OCI-LY7 (cell line): Measurements from ENCODE around the gene PDK1. TPM values are rescaled to one million over a fixed set of nuclear protein-coding genes. Genes with fewer than 3 reads are reported as not detected.
A peak's percentile ranks its signal among the peaks of the same experiment; 100 is the strongest.

Experiments
- BruUV-seq: library from RNA; stranded (reverse); fragments of 400-500 nt; replicated peaks from 2 replicates; lab custom pipeline; 2021; lab: Mats Ljungman, UMichigan
- CTCF ChIA-PET: fragments of 300-600 bp; sonication (Branson Sonifier 250); formaldehyde crosslinking; loops from one replicate; lab custom pipeline; 2022; ENCODE audit warnings: antibody characterized with exemption; ENCODE audit not compliant: unreplicated experiment; lab: Charles Lee
- POLR2A ChIA-PET: fragments of 300-600 bp; sonication (Branson Sonifier 250); formaldehyde crosslinking; loops from one replicate; lab custom pipeline; 2022; ENCODE audit warnings: antibody characterized with exemption; lab: Charles Lee
- DNase-seq: peaks from one replicate; pipeline ENCODE4 v3.0.0-alpha.2; 2015; ENCODE audit warnings: low spot score
- H2AFZ ChIP-seq: fragments of 200-600 bp; sonication (generic), shearing (Covaris generic); 2 replicates; pipeline ENCODE4 v1.6.1; 2014; ENCODE audit warnings: mild to moderate bottlenecking, antibody characterized with exemption, low read length, moderate library complexity
- H3K27ac ChIP-seq: fragments of 200-600 bp; sonication (generic); 2 replicates; pipeline ENCODE4 v1.5.1; 2014; ENCODE audit warnings: mixed run types, low read depth, mild to moderate bottlenecking, moderate library complexity, low read length, inconsistent platforms; ENCODE audit not compliant: poor library complexity, severe bottlenecking
- H3K36me3 ChIP-seq: fragments of 200-600 bp; sonication (generic); 2 replicates; pipeline ENCODE4 v1.6.1; 2014; ENCODE audit warnings: mild to moderate bottlenecking, antibody characterized with exemption, low read length, moderate library complexity, mixed read lengths; ENCODE audit not compliant: insufficient read depth
- H3K4me1 ChIP-seq: fragments of 200-600 bp; sonication (generic); 2 replicates; pipeline ENCODE4 v1.5.1; 2014; ENCODE audit warnings: mild to moderate bottlenecking, low read length; ENCODE audit not compliant: insufficient read depth, poor library complexity, severe bottlenecking
- H3K4me2 ChIP-seq: fragments of 200-600 bp; sonication (generic); 2 replicates; pipeline ENCODE4 v1.6.1; 2014; ENCODE audit warnings: mild to moderate bottlenecking, low read length
- H3K4me3 ChIP-seq: fragments of 200-600 bp; sonication (generic); 2 replicates; pipeline ENCODE4 v1.5.1; 2014; ENCODE audit warnings: mild to moderate bottlenecking, low read depth, low read length; ENCODE audit not compliant: poor library complexity, severe bottlenecking
- H3K79me2 ChIP-seq: fragments of 200-600 bp; sonication (generic); 2 replicates; pipeline ENCODE4 v1.6.1; 2016; ENCODE audit warnings: low read depth, mild to moderate bottlenecking, low read length, moderate library complexity, mixed read lengths; ENCODE audit not compliant: insufficient read depth
- H3K9me2 ChIP-seq: fragments of 200-600 bp; sonication (generic); 2 replicates; pipeline ENCODE4 v1.6.1; 2016; ENCODE audit warnings: mild to moderate bottlenecking, low read length, mixed read lengths; ENCODE audit not compliant: insufficient read depth
- H3K9me3 ChIP-seq: fragments of 200-600 bp; sonication (generic); 2 replicates; pipeline ENCODE4 v1.6.1; 2014; ENCODE audit warnings: mild to moderate bottlenecking, mixed run types, low read length, mixed read lengths
- H4K20me1 ChIP-seq: fragments of 200-600 bp; sonication (generic); 2 replicates; pipeline ENCODE4 v1.6.1; 2014; ENCODE audit warnings: mild to moderate bottlenecking, antibody characterized with exemption, low read length, moderate library complexity, mixed read lengths; ENCODE audit not compliant: insufficient read depth
- EZH2phosphoT487 ChIP-seq: fragments of 200-600 bp; sonication (generic); IDR thresholded peaks from 2 replicates; pipeline ENCODE4 v1.6.1; 2018; ENCODE audit warnings: low read depth, borderline replicate concordance, mild to moderate bottlenecking, mixed run types, antibody characterized with exemption, low read length, moderate library complexity, mixed read lengths
- intact Hi-C: fragments of 100-400 bp; cut with micrococcal nuclease; formaldehyde crosslinking; loops from one replicate; pipeline ENCODE4 v1.10.0; 2022; ENCODE audit not compliant: unreplicated experiment
- total RNA-seq, 2 experiments: library from RNA; depleted of rRNA in 1 of 2; stranded (reverse); fragments of >200 nt in 1 of 2; shearing (Covaris generic) in 1 of 2; gene quantifications; 2 replicates each; pipeline ENCODE4 v1.2.3, GENCODE V29; 2014 to 2022
- TF ChIP-seq, protein P1 (sequence below): fragments of 200-600 bp; sonication (generic); conservative IDR thresholded peaks from 2 replicates; pipeline ENCODE4 v1.5.1; 2014; ENCODE audit warnings: mild to moderate bottlenecking, antibody characterized with exemption, low read length, moderate library complexity, mixed read lengths

The PDK1 gene
- total RNA-seq, 2 experiments from 2014 or later = 29.3 to 42.4 TPM

DNA sequence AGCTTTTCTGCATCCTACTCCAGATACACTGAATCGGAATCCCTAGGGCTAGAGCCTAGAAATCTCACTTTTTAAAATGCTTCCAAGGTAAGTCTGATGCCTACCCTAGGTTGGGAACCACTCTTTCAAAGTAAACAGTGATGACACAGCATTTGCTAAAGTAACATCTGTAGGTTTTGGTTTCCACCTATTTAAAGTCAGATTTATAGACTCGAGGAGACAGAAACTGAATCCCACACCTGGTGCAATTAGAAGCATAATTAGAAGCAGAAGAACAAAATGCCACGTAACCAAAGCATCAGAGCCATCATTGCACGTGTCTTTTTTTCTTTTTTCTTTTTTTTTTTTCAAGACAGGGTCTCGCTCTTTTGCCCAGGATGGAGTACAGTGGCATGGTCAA, 40.9 kb downstream of the PDK1 start:
- no TSS peak for BruUV-seq
- intact Hi-C loops = no loop called here
- TF ChIP-seq, protein P1, sequence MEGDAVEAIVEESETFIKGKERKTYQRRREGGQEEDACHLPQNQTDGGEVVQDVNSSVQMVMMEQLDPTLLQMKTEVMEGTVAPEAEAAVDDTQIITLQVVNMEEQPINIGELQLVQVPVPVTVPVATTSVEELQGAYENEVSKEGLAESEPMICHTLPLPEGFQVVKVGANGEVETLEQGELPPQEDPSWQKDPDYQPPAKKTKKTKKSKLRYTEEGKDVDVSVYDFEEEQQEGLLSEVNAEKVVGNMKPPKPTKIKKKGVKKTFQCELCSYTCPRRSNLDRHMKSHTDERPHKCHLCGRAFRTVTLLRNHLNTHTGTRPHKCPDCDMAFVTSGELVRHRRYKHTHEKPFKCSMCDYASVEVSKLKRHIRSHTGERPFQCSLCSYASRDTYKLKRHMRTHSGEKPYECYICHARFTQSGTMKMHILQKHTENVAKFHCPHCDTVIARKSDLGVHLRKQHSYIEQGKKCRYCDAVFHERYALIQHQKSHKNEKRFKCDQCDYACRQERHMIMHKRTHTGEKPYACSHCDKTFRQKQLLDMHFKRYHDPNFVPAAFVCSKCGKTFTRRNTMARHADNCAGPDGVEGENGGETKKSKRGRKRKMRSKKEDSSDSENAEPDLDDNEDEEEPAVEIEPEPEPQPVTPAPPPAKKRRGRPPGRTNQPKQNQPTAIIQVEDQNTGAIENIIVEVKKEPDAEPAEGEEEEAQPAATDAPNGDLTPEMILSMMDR = no peak
- TF ChIP-seq EZH2phosphoT487 = no peak
- Histone ChIP-seq H3K27ac (peak overlapping the region; percentile 24), H2AFZ (no peak overlapping the region), H3K36me3 (peaks cover 73% of the 10 kb centered on the region), H3K4me2 (peak overlapping the region; percentile 2; the same call in 1 of the 2 replicates), H3K4me3 (no peak overlapping the region), H3K9me3 (no peaks in the 10 kb centered on the region), H3K4me1 (peaks cover 14% of the 10 kb centered on the region), H3K9me2 (no peaks in the 10 kb centered on the region), H3K79me2 (no peaks in the 10 kb centered on the region), H4K20me1 (no peaks in the 10 kb centered on the region)
- POLR2A ChIA-PET = interaction anchor here (0.6 to 1.2 kb wide), 2 partner anchors 42 to 926 kb away, joined by 3 read pairs; no protein-coding TSS in a partner anchor
- CTCF ChIA-PET = no interaction called here
- DNase-seq = peak; percentile 49

DNA sequence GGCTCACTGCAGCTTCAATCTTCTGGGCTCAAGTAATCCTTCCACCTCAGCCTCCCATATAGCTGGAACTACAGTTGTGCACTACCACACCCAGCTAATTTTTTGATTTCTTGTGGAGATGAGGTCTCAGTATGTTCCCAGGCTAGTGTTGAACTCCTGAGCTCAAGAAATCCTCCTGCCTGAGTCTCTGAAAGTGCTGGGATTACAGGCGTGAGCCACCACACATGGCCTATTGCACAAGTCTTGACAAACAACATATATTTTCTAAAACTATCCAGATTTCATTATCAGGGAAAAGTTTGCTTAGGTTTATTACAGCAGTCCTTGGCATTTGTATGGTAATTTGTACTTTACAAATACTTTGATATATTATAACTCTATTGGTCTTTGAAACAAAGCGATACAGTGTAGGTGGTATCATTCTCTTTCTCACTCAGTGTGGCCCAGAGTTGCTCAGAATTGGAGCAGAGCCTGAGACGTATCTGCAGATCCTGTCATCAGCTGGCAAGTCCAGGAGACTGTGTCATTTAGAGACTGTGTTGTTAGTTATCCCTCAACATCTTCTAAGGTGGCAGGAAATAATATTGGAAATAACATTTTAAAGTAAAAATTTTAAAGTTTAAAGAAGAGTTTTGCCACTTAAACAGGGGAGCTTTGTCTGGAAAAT, 41.4 kb downstream of the PDK1 start:
- Histone ChIP-seq H3K36me3 (peaks cover 73% of the 10 kb centered on the region), H3K9me2 (no peaks in the 10 kb centered on the region), H3K79me2 (no peaks in the 10 kb centered on the region), H3K4me1 (peaks cover 14% of the 10 kb centered on the region), H4K20me1 (no peaks in the 10 kb centered on the region), H3K9me3 (no peaks in the 10 kb centered on the region), H3K4me2 (peak overlapping the region; percentile 2; the same call in 1 of the 2 replicates), H3K4me3 (no peak overlapping the region), H3K27ac (peak overlapping the region; percentile 24), H2AFZ (no peak overlapping the region)
- POLR2A ChIA-PET = interaction anchor here (0.6 to 1.7 kb wide), 4 partner anchors 10 to 790 kb away, joined by 3 to 5 read pairs (median 4); no protein-coding TSS in a partner anchor
- intact Hi-C loops = no loop called here
- BruUV-seq = no TSS peak
- CTCF ChIA-PET = no interaction called here
- DNase-seq = no peak
- TF ChIP-seq, protein P1 = no peak
- TF ChIP-seq EZH2phosphoT487 = no peak

DNA sequence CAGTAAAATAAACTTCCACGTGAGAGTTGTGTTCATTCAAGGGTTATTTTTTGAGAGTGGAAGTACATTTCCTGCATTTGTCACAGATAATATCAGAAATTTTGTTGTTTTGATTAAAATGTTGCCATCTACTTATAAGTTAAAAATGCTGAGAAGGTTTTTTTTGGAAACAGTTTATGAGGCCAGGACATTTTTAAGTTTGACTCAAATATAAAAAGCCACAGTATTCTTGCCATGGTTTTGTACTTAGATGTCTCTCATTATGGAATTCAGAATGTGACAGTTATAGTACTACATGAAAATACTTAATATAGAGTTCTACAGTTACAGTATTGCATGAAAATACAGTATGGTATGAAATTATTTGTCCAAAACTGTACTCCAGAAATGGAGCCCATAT, 44.1 kb downstream of the PDK1 start:
- DNase-seq = no peak
- CTCF ChIA-PET = no interaction called here
- no peak overlapping the region for H3K4me2 ChIP-seq
- H3K9me2 ChIP-seq = no peaks in the 10 kb centered on the region
- H2AFZ ChIP-seq = no peak overlapping the region
- H3K27ac ChIP-seq = no peak overlapping the region
- no peaks in the 10 kb centered on the region for H4K20me1 ChIP-seq
- intact Hi-C loops = no loop called here
- no peak for TF ChIP-seq EZH2phosphoT487
- TF ChIP-seq, protein P1 = no peak
- H3K4me1 ChIP-seq = peaks cover 14% of the 10 kb centered on the region
- POLR2A ChIA-PET = no interaction called here
- no peak overlapping the region for H3K4me3 ChIP-seq
- H3K9me3 ChIP-seq = no peaks in the 10 kb centered on the region
- BruUV-seq = no TSS peak
- no peaks in the 10 kb centered on the region for H3K79me2 ChIP-seq
- peaks cover 62% of the 10 kb centered on the region for H3K36me3 ChIP-seq
